Stomach (tissue), 4 donors: ENCODE results near the gene AFDN.

Experiments
- POLR2A ChIP-seq, 4 donors: fragments of 450-650 bp; IDR thresholded peaks; one replicate each; pipeline ENCODE4 v1.6.1; 2016; ENCODE audit warnings: antibody characterized with exemption in 4 of 4, control low read depth in 2 of 4, mild to moderate bottlenecking in 1 of 4, moderate library complexity in 1 of 4
- POLR2AphosphoS5 ChIP-seq, 3 donors: sonication (generic); formaldehyde crosslinking; IDR thresholded peaks; one replicate each; pipeline ENCODE4 v1.6.1; 2016; ENCODE audit warnings: antibody characterized with exemption in 3 of 3
- TF ChIP-seq, protein P1 (sequence below), 7 experiments: fragments of 450-650 bp in 4 of 7; fragments of 200-600 bp in 3 of 7; sonication (generic) in 3 of 7; IDR thresholded peaks; one replicate each; pipeline ENCODE4 v1.5.1; 2016 to 2019; ENCODE audit warnings: antibody characterized with exemption in 7 of 7, control low read depth in 2 of 7, mild to moderate bottlenecking in 1 of 7

DNA sequence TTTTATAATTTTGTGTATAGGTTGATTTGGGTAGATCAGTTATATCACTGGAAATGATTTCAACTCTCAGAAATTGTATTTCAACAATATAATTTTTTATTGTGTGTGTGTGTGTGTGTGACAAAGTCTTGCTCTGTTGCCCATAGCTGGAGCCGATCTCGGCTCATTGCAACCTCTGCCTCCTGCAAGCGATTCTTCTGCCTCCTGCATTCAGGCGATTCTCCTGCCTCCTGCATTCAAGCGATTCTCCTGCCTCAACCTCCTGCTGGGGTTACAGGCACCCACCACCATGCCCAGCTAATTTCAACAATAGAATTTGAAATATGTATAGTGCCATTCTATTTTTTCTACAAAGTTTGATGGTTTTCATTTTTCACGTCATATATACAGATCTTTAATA, 24.1 kb downstream of the AFDN start:
- TF ChIP-seq POLR2AphosphoS5 (IDR thresholded peaks at IDR 0.05) (no peak), POLR2A (IDR thresholded peaks at IDR 0.05) (no peak)
- TF ChIP-seq, protein P1, sequence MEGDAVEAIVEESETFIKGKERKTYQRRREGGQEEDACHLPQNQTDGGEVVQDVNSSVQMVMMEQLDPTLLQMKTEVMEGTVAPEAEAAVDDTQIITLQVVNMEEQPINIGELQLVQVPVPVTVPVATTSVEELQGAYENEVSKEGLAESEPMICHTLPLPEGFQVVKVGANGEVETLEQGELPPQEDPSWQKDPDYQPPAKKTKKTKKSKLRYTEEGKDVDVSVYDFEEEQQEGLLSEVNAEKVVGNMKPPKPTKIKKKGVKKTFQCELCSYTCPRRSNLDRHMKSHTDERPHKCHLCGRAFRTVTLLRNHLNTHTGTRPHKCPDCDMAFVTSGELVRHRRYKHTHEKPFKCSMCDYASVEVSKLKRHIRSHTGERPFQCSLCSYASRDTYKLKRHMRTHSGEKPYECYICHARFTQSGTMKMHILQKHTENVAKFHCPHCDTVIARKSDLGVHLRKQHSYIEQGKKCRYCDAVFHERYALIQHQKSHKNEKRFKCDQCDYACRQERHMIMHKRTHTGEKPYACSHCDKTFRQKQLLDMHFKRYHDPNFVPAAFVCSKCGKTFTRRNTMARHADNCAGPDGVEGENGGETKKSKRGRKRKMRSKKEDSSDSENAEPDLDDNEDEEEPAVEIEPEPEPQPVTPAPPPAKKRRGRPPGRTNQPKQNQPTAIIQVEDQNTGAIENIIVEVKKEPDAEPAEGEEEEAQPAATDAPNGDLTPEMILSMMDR (IDR thresholded peaks at IDR 0.05) = no peak
